ENCODE measurements around the gene CEBPZOS.

The CEBPZOS gene

GRCh38 chr2:37180006-37180639 lies 16.2 kb upstream of the CEBPZOS start:
- no peak overlapping the region for H3K4me3 ChIP-seq (replicated peaks; ENCODE audit: low read depth, low read length)
- TF ChIP-seq CTCF (IDR thresholded peaks at IDR 0.05; ENCODE audit: low read length, missing control alignments): no peak
- DNase-seq (ENCODE audit: low read depth): no peak

DNA sequence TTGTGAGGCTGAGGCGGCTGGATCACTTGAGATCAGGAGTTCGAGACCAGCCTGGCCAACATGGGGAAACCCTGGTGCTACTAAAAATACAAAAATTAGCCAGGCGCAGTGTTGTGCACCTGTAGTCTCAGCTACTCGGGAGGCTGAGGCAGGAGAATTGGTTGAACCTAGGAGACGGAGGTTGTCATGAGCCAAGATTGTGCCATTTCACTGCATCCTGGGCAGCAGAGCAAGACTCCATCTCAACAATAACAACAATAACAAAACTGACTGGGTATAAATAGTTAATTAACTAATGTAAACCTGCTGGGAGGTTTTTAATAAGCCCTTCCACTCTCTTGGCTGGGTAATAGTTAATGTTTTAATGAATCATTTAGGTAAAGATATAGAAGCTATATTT lies 15.7 kb upstream of the CEBPZOS start:
- no peak overlapping the region for H3K4me3 ChIP-seq (replicated peaks; ENCODE audit: low read depth, low read length)
- no peak for TF ChIP-seq CTCF (IDR thresholded peaks at IDR 0.05; ENCODE audit: low read length, missing control alignments)

DNA sequence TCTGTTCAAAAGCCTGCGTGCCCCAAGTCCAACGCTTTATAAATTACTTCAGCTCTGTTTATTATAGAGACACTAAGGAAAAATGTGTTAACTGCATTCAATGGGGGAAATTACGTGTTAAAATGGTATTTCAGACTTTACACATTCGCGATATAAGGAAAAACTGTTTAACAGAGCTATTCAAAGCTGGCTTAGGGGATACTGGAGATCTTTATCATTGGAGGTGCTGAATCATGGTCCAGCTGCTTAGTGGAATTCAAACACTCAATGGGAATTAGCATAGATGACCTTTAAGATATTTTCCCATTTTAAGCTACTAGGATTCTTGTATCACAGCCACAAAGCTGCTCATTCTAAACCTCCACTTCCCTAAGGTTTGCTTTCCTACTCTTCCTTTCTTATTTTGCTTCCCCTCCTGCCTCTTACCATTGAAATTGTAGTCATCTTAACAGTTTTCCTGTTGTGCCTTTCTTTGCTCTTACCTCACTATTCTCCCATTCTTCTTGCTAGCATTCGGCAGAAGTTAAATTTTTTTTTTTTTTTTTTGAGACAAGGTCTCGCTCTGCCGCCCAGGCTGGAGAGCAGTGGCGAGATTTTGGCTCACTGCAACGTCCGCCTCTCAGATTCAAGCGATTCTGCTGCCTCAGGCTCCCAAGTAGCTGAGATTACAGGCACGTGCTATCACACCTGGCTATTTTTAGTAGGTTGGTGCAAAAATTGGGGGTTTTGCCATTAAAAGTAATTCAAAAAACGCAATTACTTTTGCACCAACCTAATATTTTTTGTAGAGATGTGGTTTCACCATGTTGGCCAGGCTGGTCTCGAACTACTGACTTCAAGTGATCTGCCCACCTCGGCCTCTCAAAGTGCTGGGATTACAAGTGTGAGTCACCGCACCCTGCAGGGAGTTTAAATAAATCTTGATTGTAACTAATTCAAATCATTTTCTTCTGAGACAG lies 14.3 kb upstream of the CEBPZOS start:
- TF ChIP-seq CTCF (IDR thresholded peaks at IDR 0.05; ENCODE audit: low read length, missing control alignments): no peak
- no peak for DNase-seq (ENCODE audit: low read depth)
- no peak overlapping the region for H3K4me3 ChIP-seq (replicated peaks; ENCODE audit: low read depth, low read length)

More for the DNA sequence above, 15.7 kb upstream of the CEBPZOS start:
- no peak for DNase-seq (ENCODE audit: low read depth)

DNA sequence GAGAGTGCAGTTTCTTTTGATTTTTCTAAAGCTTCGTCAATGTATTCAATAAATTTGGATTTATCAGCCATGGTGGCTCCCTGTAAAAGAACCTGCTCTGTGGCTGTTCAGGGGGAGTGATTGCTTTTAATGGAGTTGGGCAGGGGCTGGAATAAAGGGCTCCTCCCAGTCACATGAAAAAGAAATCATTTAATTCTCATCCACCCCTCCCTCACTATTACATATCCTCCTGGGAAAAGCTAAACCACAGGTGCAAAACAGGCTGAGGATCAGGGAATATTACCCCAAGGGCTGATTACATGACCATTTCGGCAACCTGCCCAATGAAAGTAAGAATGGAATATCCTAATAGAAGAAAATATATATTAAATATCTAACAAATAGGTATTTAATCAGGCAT lies 7.7 kb upstream of the CEBPZOS start, which contains the start of gene SULT6B1:
Gene SULT6B1, minus strand, starts transcription at position 101 of the 400 bp plus-strand sequence. Its CDS starts 30 bp downstream, at position 71.
- no peak within 1 kb of the TSS for H3K4me3 ChIP-seq (replicated peaks; ENCODE audit: low read depth, low read length)
- TF ChIP-seq CTCF (IDR thresholded peaks at IDR 0.05; ENCODE audit: low read length, missing control alignments): no peak
- DNase-seq (ENCODE audit: low read depth): no peak

DNA sequence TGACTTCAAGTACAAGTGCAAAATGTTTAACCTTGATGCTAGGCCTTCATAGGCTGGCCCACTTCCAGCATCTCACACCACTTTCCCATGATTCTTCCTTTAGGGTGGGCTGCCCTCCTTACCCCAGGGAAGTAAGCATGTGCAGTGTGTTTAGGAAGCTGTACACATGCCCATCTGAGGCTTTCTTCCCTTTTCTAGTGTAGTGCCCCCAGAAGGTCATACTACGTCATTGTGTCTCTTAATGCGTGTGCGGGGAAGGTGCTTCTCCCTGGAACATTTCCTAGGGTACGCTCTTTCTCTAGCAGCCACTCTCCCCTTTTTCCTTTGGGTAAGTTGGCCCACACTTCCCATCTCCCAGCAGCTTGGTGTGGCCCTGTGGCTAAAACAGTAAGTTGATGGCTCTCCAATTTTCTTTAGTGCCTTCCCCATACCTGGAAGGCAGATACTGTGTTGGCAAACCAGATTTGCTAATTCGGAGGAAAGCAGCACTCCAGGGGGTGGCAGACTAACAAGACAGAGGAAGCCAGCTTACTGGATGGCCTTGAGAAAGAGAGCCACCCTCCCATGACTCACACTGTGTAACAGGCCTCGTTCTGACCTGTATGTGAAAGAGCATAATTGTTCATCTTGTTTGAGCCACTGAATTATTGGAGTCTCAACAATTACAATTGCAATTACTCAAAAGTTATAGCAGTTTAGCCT lies 6.7 kb upstream of the CEBPZOS start:
- no peak overlapping the region for H3K4me3 ChIP-seq (replicated peaks; ENCODE audit: low read depth, low read length)
- TF ChIP-seq CTCF (IDR thresholded peaks at IDR 0.05; ENCODE audit: low read length, missing control alignments): peak; percentile 5
- peak; percentile 83 for DNase-seq (ENCODE audit: low read depth)

- no peak for DNase-seq (ENCODE audit: low read depth)
- no peak for TF ChIP-seq CTCF (IDR thresholded peaks at IDR 0.05; ENCODE audit: low read length, missing control alignments)
- no peak overlapping the region for H3K4me3 ChIP-seq (replicated peaks; ENCODE audit: low read depth, low read length)
Observed at GRCh38 chr2:37190290-37190689, 6.0 kb upstream of the CEBPZOS start.

Measured in fibroblast of pulmonary artery (primary cell).